GM19468 (cell line): ENCODE measurements around the gene CREB5.

Experiments used
- ATAC-seq: cut with Tn5 transposase; IDR thresholded peaks from one replicate; pipeline ENCODE4 v1.9.1; 2021; ENCODE audit warnings: mild to moderate bottlenecking, moderate library complexity, moderate number of reproducible peaks; ENCODE audit not compliant: unreplicated experiment; ENCODE audit errors: extremely low read depth

Gene CREB5

DNA sequence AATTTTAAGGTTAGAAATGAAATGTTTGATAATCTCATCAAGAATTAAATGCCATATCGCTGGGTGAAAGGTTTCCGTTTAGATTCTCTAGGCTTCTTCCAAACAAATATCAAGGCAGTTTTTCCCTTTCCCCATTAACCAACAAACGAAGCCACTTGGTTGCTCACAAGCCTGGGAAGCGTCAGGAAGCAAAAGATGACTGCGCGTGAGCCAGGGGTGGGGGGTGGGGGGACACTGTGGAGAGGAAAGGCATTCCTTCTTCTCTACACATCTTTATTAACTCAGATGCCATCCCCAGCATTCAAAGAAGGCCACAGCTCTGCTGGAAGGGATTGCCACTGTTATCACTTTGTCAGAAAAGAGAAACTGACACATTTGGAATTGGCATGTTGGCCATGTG lies 338.7 kb downstream of the CREB5 start:
- no peak for ATAC-seq

DNA sequence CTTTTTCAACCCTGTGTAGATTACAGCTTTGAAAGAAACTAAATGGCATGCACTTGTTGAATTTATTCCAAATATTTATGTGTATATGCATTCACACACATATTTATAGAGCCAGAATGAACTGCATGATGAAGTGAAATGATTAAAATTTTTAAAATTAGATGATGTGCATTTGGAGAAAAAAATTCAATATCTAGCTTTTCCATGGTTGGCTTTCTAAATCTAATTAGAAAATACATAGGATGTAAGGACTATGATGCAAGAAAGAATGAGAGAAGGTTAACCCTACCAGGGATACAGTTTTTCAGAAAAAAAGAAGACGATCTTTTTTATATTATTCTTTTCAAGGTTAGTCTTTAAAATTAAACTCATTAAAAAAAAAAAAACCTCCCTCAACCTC lies 341.3 kb downstream of the CREB5 start:
- ATAC-seq, result no peak

DNA sequence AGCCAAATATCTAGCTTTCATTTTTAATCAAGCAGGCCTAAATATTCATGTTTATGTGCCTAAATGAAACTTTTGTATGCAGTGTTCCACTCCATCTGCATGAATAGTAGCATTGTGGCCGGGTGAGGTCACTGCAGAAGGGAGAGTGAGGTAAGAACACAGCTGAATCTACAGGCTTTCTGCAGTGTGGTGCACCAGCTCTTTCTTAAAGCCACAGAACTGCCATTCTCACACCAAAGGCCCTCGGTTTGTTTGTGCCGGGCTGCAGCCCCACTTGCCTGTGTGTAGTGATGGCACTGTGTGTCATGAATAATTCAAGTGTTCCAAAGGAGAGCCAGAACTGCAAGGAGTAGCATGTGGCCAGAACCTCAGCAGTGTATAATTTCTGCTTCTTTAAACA lies 341.7 kb downstream of the CREB5 start:
- ATAC-seq, result no peak

DNA sequence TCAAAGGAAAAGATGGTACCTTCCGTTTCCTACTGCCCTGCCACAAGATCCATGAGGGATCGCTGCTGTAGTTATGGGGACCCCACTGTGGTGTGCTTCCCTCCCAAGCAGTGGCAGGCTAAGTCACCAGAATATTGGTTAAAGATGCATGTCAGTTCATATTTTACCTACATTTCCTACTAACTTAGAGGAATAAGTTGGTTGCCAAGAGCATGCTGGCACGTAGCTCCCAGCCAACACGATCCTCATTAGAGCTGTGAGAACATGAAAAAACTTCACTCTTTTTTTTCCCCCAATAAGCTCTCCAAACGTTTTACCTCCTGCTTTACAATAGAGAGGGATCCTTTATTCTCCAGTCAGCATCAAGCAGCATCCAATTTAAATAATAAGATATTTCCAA lies 342.1 kb downstream of the CREB5 start:
- no peak for ATAC-seq

DNA sequence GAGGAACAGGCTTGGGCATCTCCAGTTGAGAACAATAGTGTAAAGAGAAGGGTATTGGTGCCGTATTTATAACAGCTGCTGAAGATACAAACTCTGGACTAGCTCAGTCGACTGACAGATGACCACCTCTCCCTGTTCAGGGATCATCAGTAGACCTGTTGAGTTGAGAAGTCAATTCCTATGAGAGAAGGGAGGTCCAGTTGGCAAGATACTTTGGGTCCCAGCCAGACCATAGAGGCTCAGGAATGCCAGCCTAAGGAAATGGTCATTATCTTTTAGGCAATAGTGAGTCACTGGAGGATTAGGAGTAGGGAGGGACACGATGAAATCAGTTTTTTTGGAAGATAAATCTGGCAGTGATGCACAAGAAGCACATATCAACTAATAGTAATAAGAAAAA lies 342.9 kb downstream of the CREB5 start:
- no peak for ATAC-seq

DNA sequence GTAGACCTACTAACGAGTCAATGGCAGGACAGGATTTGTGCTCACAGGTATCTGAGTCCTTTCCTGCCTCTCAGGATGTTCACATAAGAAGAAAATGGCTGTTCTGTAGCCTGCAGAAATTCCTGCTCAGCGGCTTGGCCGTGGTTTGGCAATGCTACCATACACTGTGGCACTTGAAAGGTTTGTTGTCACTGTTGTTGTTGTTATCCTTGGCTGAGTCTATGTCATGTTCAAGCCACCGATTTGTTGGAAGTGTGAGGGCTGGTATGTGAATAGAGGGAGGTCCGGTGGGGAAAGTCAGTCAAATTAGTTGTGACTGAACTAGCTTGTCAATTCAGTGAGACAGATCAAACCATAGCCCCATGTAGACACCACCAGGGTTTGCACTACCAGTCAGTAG lies 345.9 kb downstream of the CREB5 start:
- ATAC-seq, result no peak

DNA sequence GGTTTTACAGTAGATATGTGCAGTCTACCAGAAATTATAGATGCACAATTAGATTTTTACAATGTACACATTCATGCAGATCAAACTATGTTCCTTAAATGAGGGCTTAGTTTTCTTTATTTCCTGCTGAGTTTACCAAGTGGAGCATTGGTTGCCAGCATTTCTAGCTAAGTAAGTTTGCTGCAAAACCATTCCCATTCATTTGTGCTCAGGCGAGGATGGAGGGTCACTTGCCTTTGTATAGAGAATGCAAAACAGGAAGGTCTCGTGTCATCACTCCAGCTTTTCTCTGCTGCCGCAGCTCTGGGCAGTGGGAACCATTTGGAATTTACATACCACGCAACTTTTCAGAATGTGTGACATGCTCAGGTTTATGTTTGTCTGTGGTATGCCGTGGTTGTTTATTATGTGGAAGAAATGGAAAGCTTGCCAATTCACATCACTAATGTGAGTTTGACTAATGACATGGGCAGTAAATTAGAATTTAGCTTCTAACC lies 347.2 kb downstream of the CREB5 start:
- ATAC-seq, result no peak

DNA sequence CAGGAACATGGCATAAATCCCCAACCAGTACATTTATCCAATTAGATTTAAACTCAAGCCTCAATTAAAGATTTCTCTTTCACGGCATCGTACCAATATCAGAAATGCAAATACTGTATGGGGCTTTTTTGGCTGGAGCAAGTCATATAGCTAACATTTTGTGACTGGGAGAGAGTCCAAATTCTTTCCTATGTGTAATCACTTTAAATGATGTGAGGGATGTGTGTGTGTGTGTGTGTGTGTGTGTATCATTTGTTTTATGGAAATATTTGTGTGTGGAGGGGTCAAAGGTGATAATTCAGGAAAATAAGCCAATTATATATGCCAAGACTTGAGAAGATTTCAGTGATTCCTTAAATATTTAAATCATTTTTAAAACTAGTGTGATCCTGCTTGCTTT lies 349.2 kb downstream of the CREB5 start:
- ATAC-seq, result no peak

DNA sequence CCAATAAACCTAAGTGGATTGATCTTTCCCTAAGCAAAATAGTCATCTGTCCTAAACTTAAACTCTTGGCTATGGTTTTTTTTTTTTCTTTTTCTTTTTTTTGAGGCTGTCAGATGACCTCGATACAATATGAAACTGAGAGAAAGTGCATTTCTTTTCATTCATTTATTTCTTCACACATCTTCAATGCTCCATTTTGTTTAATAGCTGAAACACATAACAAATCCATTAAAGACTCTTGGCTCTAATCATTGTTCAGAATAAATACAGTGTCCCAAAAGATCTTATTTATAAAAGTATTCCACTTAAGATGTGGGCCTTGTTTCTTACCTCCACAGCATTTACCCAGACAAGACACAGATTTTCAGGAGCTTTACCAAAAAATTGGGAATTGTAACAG lies 350.3 kb downstream of the CREB5 start:
- ATAC-seq, result no peak

DNA sequence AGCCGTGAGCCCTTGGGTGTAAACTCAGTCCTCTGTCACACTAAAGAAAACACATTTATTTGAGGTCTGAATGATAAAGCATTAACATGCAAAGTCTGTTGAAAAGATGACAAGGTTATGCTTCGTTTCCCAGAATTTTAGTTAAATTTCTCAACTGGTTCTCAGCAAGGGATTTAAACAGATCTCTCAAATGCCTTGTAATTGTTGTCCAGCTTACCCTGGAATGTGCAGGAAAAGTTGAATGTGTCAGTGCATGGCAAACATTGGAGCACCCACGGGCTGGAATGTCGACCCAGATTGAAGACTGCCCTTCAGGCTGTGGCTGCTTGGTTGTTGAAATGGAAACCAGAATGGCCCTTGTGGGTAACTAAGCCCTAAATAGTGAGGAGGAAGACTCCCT lies 354.0 kb downstream of the CREB5 start:
- no peak for ATAC-seq

DNA sequence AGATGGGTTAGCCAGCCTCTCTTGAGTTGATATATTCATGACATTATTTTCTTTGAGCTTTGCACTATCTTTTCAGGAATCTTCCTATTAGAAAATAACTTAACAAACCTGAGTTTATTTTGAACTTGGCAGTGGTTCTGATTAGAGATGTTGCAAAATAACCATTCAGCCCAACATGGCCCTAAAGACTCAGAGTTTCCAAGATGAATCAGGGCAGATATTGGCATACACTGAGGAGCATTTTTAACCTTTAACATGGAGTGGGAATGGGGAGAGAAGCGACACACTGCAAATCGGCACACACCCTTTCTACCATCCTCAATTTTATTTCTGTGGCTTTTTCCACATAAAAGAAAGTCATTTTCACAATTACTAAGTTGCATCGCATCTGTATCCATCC lies 355.0 kb downstream of the CREB5 start:
- ATAC-seq, result no peak

DNA sequence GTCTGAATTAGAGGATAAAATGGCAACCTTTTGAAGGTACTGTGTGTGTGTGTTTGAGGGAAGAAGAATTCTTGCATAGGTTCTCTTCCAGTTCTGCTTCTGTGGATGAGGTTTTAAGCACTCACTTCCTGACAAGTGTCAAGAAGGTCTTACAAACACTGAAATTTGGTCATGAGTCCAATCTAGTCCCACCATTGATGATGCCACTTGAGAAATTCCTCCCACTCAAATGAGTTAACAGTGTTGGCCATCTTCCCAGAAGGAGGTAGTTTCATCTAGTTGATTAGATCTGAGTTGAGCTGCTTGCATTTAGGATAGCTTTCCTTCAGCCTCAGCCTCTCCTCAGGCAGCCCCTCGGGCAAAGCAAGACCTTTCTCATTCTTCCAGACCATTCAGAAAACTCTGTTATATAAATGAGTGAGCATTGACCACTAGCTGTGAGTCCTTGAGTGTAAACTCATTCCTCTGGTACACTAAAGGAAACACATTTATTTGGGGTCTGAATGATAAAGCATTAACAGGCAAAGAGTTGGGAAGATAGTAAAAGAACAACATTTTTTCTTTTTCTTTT lies 356.3 kb downstream of the CREB5 start:
- no peak for ATAC-seq

DNA sequence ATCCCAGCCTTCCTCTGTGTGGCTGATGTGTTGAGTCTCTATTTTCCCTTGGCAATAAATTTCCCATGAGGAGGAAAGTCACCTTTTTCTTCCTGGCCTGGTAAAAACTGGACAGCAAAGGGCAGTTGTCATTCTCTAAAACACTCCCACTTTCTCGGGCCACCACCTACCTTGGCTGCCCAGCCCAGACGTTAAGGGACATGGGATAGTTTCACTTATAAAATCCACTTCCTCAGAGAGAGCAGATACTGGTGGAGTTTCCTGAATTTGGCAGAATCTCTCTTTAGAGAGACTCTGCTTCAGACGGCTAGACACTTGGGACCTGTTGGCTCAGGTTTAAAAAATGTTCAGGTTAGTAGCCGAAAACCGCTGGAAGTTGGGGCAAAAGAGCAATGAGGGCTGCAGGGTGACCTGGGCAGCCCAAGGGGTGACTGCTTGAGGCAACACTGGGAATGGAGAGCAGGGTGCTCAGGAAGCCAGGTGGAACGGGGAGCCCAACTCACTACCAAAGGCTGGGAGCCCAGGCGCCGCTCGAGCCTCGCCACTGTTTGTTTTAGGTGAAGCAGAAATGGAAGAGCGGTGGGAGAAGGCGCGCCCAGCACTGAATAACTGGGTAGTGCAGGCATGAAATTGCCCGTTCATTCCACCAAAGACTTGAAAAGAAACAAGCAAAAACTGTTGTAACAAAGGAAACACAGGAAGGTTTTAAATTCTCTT lies 359.7 kb downstream of the CREB5 start:
- ATAC-seq, result no peak

DNA sequence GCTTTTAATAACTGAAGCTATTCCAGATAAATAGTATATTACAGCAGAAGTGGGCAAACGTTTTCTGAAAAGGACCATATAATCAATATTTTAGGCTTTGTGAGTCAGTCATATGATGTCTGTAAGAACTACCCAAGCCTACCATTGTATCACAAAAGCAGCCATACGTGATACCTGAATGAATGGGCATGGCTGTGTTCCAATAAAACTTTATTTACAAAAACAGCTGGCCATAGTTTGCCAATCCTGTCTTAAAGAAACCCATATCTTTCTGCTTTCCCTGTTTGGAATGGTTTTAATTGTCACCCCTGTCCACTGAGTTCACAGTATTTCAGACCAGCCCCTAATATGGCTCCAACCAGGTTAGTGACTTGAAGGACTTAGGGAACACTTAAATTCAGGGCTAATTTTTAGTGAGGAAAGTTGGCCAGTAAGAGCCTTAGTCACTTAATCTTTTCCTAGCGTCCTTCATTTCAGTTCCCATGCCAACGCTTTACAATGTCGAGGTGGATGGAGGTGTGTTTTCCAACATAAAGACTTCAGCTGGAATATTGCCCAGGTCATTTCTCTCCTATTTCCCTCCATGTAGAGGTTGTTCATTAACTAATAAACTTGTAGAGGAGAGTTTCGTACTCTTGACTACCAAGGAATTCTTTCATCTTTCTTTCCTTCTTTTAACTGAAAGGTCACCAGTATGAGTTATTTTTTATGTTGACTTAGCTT lies 361.3 kb downstream of the CREB5 start:
- no peak for ATAC-seq

DNA sequence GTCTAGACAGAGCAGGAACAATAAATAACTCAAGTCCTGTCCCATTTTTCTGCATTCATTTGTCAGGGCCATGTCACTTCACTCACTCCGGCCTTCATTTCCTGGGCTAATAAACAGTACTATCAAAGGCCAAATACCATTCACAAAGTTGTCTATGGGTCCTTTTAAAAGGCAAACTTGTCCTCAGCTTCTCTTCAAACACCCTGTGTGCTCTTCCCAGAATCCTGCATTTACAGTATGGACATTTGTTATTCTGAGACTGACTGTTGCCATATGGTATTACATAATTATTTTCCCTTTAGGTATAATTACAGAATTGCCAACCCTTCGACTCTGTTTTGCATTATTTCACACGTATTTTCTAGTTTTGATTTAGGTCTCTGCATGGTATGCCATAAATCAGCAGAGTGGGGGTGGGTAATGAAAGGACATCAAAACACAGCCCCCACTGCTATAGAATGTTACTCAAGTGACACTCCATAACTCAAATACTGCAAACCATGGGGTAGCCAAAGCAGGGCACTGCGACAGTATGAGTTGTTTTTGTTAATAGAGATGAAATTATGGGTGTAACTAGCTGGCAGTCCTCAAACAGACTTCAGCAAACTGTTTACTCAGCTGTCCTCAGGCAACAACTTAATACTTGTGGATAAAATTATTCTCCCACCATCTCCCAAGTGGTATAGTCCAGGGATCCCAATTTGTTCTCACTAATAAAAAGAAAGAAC lies 362.1 kb downstream of the CREB5 start:
- no peak for ATAC-seq

DNA sequence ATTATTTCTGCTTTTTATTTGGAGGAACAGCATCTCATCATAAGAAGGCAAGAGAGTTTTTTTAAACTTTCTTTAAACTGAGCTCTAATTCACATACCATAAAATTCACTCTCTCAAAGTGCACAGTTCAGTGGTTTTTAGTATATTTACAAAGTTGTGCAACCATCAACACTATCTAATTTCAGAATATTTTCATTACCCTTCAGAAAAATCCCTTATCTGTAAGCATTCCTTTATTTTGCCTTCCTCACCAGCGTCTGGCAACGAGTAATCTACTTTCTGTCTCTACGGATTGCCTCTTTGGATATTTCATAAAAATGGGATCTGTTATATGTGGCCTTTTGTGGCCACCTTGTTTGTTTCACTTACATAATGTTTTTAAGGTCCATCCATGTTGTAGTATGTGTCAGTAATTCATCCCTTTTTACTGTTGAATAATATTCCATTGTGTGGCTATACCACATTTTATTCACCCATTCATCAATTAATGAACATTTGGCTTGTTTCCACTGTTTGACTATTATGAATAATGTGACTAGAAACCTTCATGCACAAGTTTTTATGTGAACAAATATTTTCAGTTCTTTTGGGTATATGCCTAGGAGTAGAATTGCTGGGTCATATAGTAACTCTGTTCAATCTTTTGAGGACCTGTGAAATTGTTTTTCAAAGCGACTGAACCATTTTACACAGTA lies 364.3 kb downstream of the CREB5 start:
- no peak for ATAC-seq

DNA sequence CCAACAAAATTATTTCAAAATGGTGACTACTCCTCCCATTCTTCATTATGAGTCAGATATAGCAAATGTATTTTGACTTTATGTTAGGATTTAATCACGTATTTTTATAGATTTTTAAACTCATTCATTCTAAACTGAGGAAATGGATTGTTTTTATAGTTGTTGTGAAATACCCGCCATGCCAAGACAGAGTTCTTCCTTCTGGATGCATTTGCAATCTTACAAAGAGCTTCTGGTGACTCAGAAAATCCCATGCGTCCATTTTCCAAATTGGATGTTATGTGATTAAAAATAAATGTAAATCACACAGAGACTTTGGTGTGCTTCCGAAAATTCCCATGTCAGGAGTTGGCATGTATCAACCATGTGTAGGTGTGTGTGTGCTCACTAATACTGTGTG lies 366.5 kb downstream of the CREB5 start:
- ATAC-seq, result no peak

DNA sequence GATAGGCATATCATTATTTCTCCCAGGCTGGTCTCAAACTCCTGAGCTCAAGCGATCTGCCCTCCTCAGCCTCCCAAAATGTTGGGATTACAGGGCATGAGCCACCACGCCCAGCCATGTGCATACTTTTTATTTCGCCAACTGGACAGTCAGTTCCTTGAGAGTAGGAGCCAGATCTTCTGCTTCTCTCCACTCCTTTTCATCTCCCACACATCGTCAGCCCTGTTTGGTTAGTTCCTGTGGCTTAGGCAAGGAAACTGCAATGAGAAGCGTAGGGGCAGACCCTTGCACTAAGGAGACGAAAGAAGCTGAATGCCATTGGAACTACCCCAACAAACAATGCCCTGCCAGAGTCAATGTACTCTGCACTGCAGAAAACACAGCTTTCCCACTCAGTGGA lies 367.6 kb downstream of the CREB5 start:
- ATAC-seq, result no peak

DNA sequence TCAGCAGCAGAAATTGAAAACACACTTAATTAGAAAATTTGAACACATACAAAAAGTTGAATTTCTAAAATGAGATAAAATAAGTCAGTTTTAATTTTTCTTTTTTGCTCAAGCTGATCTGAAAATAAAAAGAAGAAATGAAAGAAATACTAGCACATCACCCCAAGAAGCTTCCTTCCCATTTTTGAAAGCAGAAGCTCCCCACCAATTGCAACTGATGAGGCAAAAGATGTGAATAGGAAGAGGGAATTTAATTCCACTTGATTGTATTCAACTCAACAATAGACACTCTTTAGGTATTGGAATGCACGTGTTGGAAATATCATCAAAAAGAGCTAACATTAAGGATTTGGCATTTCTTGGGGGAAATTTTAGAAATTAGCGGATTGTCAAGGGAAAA lies 370.0 kb downstream of the CREB5 start:
- no peak for ATAC-seq

DNA sequence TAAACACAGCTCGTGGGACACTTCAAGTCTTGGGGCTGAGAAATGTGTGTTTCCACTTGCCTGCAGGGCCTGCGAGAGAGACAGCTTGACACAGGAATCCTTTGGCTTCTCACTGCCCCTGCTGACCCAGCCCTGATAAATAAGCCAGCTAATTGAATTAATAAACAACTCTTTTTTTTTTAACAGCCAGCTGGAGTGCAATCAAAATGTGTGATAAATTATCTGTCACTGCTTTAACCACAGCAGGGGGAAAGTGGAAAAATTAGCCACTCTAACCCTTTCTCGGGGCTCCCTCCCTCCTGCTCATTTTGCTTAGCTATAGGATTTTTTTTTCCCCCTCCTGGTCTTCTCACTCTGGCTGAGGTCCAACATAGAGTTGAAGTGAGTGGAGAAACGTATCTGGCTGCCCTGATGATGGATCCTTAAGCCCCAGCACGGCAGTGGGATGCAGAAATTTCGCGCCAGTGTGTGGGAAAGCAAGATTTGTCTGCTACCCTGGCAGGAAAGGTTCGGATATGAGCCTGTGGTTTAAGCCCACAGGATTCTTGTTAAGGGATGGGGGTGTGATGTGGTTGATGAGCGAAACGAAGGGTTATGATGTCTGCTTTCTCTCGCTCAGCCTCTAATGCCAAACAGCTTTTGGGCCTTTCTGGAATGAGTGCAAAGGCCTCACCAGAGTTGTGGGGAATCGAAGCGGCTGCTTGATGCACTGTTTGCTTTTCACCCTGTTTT lies 372.0 kb downstream of the CREB5 start:
- ATAC-seq, result no peak
